ENCODE data around the gene SOX18.

The SOX18 gene

DNA sequence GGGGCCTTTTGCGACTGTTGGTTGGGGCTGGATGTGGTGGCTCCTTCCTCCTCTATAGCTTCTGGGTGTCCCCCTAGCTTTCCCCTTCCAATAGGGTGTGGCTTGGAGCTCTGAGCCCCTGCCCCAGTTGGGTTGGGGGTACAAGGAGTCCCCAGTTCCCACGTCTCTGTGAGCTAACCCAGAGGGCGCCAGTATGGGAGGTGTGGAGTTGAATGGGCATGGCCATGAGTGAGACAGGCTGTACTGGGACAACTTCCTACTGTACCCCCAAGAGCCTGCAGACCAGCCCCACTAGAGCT lies 12.3 kb downstream of the SOX18 start:
- no peak for DNase-seq (ENCODE audit: low read depth)

DNA sequence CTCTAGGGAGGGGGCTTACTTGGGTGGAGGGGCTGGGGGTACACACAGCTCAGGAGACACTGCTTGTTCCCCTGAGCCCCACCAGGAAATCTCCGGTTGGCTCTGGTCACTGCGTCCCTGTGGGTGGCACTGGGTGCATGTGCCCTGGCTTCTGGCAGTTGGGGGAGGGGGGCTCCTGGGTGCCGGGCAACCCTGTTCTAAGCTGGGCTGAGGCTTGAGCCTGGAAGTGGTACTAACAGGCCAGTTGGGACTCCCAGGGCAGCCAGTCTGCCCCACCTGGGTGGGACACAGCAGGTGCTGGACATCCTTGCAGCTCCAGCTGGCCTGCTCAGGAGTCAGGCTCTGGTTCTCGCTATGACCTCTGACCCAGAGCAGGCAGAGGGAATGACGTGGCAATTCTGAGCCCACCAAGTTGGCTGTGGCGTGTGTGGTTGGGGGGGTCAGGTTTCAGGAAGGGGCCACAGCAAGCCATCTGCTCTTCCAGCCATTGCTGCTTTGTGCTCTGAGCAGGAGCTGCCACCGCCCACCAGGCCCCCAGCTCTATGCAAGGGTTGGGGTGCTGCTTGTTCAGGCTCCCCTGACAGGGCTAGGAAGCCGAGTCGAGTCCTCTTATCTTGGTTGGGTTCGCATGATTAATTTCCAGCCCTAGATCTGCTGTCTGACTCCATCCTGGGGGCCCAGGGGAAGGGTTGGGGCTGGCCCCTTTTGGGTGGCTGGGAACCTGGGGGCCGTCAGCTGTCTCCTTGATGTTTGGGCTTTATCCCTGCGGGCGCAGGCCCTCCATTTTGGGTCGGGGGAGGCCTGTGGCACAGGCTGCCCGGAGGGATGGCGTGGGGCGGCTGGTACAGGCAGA lies 12.9 kb downstream of the SOX18 start:
- DNase-seq (ENCODE audit: low read depth) = no peak

DNA sequence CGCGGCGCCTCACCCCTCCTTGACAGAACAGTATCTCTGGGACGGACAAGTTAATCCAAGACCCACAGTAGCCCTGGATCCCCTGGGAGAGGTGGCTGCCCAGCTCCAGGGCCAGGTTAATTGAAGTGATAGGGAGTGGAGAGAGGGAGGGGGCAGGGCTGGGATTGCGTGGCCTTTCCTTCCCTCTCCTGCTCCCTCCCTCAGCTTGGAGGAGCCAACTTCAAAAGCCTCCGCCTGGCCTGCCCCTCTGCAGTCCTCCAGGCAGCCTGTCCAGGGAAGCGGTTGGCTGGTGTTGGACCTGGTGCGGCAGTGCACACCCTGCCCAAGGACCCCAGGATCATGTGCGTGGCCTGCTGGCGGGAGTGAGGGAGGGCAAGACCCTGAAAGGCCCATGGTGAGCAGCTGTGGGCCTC lies 13.5 kb downstream of the SOX18 start, which contains the start of gene C20orf204:
Gene C20orf204, plus strand, starts transcription at position 250 of the 413 bp plus-strand sequence. Its CDS starts 142 bp downstream, at position 392.
- DNase-seq (ENCODE audit: low read depth) = no peak

DNA sequence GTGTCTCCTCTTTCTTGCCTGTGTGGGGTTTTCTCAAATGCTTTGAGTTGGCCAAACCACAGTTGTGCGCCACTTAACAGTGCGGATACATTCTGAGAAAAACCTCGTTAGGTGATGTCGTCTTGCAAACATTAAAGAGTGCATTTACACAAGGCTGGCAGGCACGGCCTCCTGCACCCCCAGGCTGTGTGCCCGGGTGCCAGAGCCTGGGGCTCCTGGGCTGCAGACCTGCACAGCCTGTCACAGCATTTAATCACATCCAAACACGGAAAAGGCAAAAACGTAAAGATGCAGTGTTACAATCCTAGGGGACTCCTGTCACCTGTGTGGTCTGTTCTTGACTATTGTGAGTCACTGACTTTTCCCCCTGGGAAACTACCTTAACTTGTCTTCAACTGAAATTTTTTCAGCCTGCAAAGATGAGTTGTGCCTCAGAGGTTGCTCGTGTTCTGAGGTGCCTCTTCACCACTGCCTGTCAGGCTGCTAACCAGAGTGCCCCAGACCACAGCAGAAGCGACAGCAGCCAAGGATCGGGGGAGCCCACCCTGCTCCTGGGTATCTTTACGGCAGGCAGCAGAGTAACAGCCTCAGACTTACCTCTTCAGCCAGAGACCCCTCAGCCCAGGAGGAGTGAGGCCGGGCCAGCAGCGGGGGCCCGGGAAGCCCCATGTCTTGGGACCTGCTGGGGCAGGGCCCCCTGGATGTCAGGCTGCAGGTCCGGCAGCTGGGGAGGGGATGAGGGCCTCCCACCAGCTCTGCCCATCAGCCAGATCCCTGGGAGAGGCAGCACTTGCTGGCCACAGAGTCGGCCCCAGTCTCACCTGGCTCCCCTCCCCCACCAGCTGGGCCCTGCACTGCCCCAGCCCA lies 14.1 kb downstream of the SOX18 start:
- peak; percentile 32 for DNase-seq (ENCODE audit: low read depth)

DNA sequence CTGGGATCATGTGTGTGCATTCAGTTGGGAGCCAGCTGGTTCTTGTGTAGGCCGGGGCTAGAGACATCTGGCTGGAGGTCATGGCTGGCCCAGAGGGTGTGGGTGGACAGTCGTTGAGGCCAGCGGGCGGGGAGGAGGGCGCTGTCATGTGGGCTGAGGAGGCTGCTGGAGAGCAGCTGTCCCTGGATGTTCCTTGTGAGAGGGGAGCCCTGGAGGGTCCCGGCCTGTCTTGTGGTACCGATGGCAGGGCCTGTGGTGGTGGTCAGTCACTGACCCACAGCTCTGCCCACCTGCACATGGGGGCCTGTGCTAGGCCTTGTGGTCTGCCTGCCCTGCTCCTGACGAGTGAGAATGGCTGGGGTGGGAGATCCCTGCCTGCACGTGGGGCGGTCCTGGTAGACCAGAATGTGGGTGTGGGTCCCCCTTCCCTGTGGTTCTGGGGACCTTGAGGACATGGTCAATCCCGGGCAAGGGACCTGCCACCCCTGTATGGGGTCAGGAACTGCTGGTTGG lies 15.4 kb downstream of the SOX18 start:
- DNase-seq (ENCODE audit: low read depth) = no peak

DNA sequence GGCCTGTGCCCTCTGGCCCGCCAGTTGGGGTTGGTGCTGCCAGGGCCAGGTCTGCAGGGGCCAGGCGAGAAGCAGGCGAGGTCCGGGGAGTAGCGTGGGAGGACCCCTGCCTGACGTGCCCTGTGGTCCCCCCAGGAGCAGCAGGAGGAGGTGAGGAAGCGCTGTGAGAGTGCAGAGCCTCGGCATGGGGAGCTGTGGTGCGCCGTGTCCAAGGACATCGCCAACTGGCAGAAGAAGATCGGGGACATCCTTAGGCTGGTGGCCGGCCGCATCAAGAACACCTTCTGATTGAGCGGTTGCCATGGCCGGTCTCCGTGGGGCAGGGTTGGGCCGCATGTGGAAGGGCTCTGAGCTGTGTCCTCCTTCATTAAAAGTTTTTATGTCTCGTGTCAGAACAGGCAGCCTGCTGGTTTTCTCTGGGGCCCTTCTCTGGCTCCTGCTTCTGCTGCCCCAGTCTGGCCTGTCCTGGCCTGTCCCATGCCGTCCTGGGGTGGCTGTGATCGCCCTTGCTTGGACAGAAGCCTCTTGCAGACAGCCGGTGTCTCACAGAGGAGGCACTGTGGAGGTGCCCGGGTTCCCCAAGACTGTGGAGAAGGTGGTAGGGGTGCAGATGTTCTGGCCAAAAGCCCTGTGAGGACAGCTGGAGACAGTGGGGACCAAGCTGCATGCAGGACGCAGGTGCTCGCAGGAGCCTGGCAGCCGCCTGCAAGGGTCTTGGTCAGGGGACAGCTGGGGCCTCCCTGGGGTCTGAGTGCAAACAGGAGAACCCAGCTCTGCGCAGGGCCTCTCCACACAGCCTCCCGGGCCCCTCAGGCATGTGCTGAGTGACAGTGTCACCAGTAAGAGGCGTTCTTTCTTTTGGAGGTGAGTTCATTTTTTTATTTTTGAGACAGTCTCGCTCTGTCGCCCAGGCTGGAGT lies 16.5 kb downstream of the SOX18 start:
- no peak for DNase-seq (ENCODE audit: low read depth)

DNA sequence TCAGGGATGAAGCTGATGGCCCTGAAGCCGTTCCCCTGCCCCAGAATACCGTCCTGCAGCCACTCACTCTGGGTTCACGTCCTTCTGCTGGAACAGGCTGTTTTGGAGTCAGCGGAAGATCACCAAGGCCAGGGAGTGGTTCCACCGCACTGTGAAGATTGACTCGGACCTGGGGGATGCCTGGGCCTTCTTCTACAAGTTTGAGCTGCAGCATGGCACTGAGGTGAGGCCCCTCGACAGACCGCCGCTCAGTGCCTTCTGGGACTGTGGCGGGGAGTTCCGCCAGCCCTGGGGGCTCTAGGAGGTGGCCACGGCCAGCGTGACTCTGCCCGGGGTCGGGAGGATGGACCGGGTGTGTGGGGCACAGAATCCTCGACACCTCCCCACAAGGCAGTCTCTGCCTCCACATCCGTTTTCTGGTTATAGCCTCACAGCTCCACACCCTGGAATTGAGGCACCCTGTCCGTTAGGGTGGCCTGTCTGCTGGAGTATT lies 17.6 kb downstream of the SOX18 start:
- no peak for DNase-seq (ENCODE audit: low read depth)

DNA sequence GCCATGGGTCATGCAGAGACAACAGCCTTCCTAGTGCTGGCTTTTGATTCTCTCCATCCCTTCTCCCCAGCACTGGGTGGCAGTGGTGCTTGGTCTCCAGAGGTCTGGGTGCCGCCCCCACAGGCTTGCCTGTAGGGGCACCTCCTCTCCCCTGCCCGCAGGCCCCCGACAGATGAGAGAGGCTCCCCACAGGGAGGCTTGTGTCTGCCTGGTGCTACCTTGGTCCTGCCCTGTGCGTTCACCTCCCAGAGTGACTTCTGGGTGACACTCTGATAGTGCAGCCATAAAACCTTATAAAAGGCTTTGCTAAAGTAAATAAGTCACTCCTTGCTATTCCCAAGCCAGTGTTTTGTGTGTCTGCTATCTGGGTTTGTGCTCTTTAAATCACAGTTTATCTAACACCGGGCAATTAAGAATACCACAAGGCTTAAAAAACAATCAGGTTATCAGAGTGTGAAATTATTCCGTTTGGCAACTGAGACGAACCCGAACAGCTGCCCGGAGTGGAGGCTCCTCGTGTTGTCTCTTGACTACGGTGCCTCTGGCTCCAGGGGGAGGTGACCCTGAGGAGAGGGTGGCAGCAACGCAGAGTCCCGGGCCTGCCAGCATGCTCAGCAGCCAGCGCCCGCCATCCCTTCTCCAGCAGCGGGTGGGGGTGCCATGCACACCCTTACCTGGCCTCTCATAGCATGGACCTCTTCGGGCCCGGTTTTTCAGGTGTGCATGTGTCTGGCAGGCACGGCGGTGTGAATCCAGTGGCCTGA lies 18.9 kb downstream of the SOX18 start:
- DNase-seq (ENCODE audit: low read depth) = no peak

DNA sequence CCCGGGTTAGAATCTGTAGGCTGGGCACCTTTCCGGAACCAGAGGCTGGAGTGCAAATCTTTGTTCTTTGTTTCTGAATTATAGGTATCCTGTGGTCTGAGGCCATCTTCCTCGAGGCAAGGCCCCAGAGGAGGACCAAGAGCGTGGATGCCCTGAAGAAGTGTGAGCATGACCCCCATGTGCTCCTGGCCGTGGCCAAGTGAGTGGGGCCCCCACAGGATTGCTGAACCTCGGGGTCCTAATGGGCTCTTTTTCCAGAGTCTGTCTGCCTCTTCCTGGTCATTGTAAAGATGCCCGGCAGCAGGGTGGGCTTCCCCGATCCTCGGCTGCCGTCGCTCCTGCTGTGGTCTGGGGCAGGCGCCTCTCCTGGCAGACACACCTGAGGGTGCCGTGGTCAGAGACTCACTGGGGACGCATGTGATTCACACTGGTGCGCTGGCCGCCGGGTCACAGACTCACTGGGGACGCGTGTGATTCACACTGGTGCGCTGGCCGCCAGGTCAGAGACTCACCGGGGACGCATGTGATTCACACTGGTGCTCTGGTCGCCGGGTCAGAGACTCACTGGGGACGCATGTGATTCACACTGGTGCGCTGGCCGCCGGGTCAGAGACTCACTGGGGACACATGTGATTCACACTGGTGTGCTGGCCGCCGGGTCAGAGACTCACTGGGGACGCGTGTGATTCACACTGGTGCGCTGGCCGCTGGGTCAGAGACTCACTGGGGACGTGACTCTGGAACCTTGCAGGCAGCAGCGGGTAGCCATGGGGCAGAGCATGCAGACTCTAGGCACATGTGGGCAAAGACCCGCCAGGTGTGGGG lies 19.9 kb downstream of the SOX18 start:
- DNase-seq (ENCODE audit: low read depth) = no peak

DNA sequence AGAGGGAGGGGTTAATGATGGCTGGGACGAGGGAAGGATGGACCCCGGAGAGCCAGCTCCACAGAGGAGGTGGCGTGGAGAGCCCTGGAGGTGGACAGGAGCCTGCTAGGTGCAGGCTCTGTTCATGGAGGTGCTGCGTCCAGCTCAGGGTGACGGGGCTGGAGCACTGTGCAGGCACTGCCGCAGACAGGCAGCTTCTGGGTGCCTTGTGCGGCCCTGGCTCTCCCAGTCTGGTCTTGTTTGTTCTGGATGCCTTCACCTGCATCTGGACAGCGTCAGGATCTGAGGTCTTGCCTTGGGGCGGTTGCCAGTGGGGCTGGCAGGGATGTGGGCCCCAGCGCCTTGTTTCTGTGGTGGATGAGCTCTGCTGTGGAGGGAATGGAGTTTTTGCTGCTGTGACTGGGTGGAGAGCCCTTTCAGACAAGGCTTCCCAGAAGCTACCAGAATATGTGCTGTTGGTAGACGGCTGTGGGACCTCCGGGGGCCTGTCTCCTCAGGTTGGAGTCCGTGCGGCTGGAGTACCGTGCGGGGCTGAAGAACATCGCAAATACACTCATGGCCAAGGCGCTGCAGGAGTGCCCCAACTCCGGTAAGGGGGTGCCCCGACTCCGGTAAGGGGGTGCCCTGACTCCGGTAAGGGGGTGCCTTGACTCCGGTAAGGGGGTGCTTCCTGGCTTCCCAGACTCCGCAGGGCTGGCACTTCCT lies 21.3 kb downstream of the SOX18 start:
- no peak for DNase-seq (ENCODE audit: low read depth)

DNA sequence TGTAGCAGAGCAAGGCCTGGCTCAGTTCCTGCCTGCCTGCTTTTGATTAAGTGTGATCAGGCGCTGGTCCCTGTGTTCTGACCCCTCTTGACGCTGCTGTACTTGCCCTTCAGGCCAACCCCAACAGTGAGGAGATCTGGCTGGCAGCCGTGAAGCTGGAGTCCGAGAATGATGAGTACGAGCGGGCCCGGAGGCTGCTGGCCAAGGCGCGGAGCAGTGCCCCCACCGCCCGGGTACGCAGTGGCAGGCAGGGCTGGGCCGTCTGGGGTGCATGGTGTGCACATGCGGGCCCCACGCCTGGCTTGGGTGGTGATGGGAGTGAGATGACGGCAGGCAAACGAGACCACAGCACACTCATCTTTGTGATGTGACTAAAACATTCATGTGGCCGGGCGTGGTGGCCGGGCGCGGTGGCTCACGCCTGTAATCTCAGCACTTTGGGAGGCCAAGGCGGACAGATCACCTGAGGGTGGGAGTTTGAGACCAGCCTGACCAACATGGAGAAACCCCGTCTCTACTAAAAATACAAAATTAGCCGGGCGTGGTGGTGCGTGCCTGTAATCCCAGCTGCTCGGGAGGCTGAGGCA lies 23.5 kb downstream of the SOX18 start:
- no peak for DNase-seq (ENCODE audit: low read depth)

DNA sequence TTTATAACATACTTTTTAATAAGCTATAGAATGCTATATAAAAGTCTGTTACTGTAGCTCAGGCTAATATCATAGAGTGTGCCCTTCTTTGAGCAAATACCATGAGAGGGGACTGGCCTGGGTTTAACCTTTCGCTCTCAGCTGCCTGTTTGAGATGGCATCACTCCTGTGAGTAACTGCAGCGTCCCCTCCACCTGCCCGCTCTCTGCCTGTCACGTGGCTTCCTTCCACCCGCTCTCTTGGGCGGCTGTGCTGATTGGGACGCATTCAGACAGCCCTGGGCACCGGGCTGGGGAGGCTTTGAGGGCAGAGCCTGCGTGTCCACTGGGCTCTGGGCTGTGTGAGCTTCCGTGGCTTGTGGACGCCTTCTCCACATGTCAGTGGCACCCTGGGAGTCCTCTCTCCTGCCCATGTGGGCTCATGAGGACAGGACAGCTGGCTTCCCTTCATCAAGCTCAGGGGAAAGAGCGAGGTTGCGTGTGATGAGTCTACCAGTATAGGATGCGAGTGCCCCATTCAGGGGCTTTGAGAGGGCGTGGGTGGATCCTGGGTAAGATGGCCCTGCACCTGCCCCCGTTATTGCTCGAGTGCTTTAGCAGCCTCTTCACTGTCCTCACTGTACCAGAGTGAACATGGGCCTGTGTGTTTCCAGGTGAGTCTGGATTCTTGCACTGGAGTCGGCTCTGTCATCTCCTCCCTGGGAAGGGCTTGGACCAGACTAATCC lies 24.2 kb downstream of the SOX18 start:
- DNase-seq (ENCODE audit: low read depth) = no peak

DNA sequence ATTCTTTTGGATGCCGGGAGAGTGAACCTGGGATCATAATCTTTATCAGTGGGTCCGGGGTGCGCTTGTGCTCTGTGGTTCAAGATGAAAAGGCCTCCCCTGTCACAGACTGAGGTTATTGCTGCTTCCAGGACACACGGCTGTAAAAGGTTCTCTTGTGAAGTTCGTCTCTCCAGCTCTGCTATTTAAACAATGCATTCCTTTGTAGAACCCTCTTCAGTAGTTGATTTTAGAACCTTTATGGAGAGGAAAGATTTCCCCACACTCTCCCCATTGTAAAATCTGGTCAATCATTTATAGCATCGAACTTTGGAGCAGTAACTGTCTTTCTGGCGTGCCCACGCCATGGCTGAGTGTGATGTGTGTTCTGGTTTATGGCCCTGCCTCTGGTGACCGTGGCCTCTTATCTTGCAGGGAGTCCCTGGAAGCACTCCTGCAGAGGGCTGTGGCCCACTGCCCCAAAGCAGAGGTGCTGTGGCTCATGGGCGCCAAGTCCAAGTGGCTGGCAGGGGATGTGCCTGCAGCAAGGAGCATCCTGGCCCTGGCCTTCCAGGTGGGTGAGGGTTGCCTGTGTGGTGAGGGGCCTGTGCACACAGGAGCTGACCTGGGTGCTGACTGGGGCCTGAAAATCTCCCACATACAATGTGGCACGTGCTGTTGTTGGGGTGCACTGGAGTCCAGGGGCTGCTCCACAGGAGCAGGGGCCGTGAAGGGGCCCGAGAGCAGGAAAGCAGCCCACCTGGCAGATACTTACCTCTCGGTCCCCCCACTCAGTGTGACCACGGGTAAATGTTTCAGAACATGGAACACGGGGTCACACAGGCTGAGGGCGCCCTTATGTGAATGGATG lies 25.1 kb downstream of the SOX18 start:
- no peak for DNase-seq (ENCODE audit: low read depth)

DNA sequence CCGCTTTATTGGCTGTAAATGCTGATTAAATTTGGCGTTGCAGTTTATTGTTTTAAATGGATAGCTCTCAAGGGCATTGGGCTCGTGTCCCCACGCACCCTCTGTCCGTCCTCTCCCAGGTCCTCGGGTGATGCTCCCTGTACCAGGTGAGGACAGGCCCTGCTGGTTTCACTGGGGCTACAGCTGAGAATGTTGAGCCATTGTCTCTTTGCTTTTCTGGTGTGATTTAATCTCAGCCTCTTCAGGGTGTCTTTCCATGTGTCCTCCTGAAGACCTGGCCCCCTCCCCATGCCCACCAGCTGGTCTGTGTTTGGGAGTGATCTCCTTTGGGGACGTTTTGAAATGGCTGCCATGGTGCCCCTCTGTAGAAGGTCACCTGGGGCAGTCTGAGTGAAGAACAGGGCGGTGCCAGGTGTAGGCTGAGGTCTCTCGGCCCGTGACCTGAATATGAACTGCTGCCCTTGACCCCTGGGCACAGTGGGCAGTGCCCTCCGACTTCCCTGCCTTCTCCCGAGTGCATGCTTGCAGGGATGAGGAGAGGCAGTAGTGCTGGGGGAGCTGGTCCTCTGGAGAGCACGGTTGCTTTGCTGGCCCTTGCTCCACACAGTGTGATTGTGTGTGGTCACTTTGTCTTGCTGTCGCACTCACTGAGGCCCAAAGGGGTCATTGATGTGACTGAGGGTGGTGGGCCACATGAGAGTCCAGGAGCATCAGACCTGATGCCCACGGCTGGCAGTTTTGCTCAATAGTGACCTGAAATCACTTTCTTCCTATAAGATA lies 25.9 kb downstream of the SOX18 start:
- DNase-seq (ENCODE audit: low read depth) = no peak

DNA sequence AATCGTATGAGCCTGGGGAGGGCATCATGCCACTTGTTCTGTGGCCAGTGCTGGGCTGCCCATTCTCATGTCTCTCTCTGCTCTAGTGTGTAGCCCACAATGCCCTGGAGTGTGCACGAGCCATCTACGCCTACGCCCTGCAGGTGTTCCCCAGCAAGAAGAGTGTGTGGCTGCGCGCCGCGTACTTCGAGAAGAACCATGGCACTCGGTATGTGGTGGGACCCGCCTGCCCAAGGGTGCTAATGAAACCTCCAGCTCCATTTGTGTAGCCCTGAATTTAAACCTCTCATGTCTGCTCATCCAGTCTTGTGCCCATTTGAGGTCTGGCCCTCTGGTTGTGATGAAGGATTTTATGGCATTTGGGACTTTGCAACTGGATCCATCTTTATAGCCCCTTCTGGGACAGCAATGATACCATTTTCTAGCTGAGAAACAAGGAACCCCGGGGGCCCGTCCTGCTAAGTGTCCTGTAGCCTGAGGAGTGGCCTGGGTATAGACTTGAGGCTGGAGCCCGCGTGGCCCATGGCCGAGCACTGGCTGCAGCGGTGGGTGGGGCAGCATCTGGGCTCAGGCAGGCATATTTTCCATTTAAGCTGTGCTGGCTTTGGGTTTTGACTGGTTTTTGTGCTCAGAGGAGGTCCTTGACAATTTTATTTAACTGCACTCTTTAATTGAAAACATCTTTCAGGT lies 26.6 kb downstream of the SOX18 start:
- no peak for DNase-seq (ENCODE audit: low read depth)

All from T-helper 22 cell (primary cell).